Keratinocyte (primary cell): ENCODE results near the gene GTF3C4. TPM values are rescaled to one million over a fixed set of nuclear protein-coding genes. Genes with fewer than 3 reads are reported as not detected.

Experiments
- DNase-seq: peaks from one replicate; pipeline ENCODE4 v3.0.0-alpha.2; 2011; ENCODE audit warnings: low read depth, missing footprints, low spot score
- FAIRE-seq: peaks from 2 replicates; lab custom pipeline; 2011; peaks lifted over from hg19 to GRCh38; lab: Jason Lieb, UNC
- H2AFZ ChIP-seq: 2 replicates; pipeline ENCODE4 v1.6.0; 2012; ENCODE audit warnings: low read length, control low read depth, inconsistent platforms; ENCODE audit not compliant: control insufficient read depth
- H3K27ac ChIP-seq: 2 replicates; pipeline ENCODE4 v1.5.1; 2011; ENCODE audit warnings: low read length; ENCODE audit not compliant: control insufficient read depth, insufficient read depth
- H3K27me3 ChIP-seq: 3 replicates; pipeline ENCODE4 v1.6.0; 2011; ENCODE audit warnings: low read length; ENCODE audit not compliant: control insufficient read depth, insufficient read depth; ENCODE audit errors: extremely low read depth
- H3K36me3 ChIP-seq, 2 experiments: 2 replicates in 1 of 2; 3 replicates in 1 of 2; pipeline ENCODE4 v1.5.1; 2011; ENCODE audit warnings: low read length in 2 of 2, mild to moderate bottlenecking in 1 of 2; ENCODE audit not compliant: control insufficient read depth in 2 of 2, insufficient read depth in 2 of 2; ENCODE audit errors: extremely low read depth in 1 of 2
- H3K4me1 ChIP-seq: 3 replicates; pipeline ENCODE4 v1.5.1; 2011; ENCODE audit warnings: low read length; ENCODE audit not compliant: control insufficient read depth, insufficient read depth; ENCODE audit errors: extremely low read depth
- H3K4me2 ChIP-seq: 3 replicates; pipeline ENCODE4 v1.6.0; 2011; ENCODE audit warnings: low read depth, low read length; ENCODE audit not compliant: control insufficient read depth, insufficient read depth; ENCODE audit errors: extremely low read depth
- H3K4me3 ChIP-seq, 3 experiments: fragments of 200-600 bp in 1 of 3; sonication (generic) in 1 of 3; 2 replicates in 2 of 3; 3 replicates in 1 of 3; pipeline ENCODE4 v1.5.1; 2011 to 2016; ENCODE audit warnings: low read length in 3 of 3, mild to moderate bottlenecking in 3 of 3, control low read depth in 2 of 3, inconsistent platforms in 1 of 3, low read depth in 1 of 3, mixed read lengths in 1 of 3, mixed run types in 1 of 3, moderate library complexity in 1 of 3; ENCODE audit not compliant: control insufficient read depth in 2 of 3, insufficient read depth in 2 of 3; ENCODE audit errors: extremely low read depth in 1 of 3
- H3K79me2 ChIP-seq: 2 replicates; pipeline ENCODE4 v1.6.0; 2012; ENCODE audit warnings: low read length; ENCODE audit not compliant: control insufficient read depth, insufficient read depth
- H3K9ac ChIP-seq: 3 replicates; pipeline ENCODE4 v1.6.0; 2011; ENCODE audit warnings: low read length; ENCODE audit not compliant: control insufficient read depth, insufficient read depth; ENCODE audit errors: extremely low read depth
- H3K9me1 ChIP-seq: 3 replicates; pipeline ENCODE4 v1.6.0; 2011; ENCODE audit warnings: low read length; ENCODE audit not compliant: control insufficient read depth, insufficient read depth; ENCODE audit errors: extremely low read depth
- H3K9me3 ChIP-seq: 2 replicates; pipeline ENCODE4 v1.5.1; 2012; ENCODE audit warnings: low read depth, low read length; ENCODE audit not compliant: control insufficient read depth
- H4K20me1 ChIP-seq: 3 replicates; pipeline ENCODE4 v1.6.0; 2011; ENCODE audit warnings: low read length; ENCODE audit not compliant: control insufficient read depth, insufficient read depth; ENCODE audit errors: extremely low read depth
- EZH2 ChIP-seq: IDR thresholded peaks from one replicate; pipeline ENCODE4 v1.6.1; 2012; ENCODE audit warnings: inconsistent platforms, mild to moderate bottlenecking, low read length, moderate library complexity
- dilution Hi-C: fragments of 300-500 bp; cut with MboI; formaldehyde crosslinking; loops from one replicate; pipeline ENCODE4 v1.7.0; 2020; ENCODE audit warnings: low sequenced_read_pairs; ENCODE audit not compliant: extremely low pct_ligation_motif_present
- polyA plus RNA-seq, 5 experiments: library from polyadenylated mRNA; depleted of rRNA in 3 of 5; stranded (reverse) in 3 of 5; stranded (forward) in 1 of 5; unstranded in 1 of 5; fragments of >200 nt; gene quantifications; 1 replicate in 1 of 5; 2 replicates in 3 of 5; 3 replicates in 1 of 5; pipeline versions ENCODE4 v1.2.1 to v1.2.3, GENCODE V29; 2011 to 2012; ENCODE audit warnings: missing spikeins in 2 of 5, low read depth in 1 of 5, low replicate concordance in 1 of 5
- TF ChIP-seq, protein P1 (sequence below), 3 experiments: IDR thresholded peaks in 1 of 3; conservative IDR thresholded peaks in 1 of 3; optimal IDR thresholded peaks in 1 of 3; 2 replicates in 2 of 3; 3 replicates in 1 of 3; pipeline versions ENCODE3 to v1.5.1; 2011; ENCODE audit warnings: low read length in 3 of 3, mild to moderate bottlenecking in 3 of 3, moderate library complexity in 2 of 3, control low read depth in 1 of 3, inconsistent platforms in 1 of 3; ENCODE audit not compliant: insufficient read depth in 2 of 3; ENCODE audit errors: extremely low read depth in 1 of 3

Gene GTF3C4
- polyA plus RNA-seq, 1 donor (not counting 4 experiments of a cell fraction or from before 2014, with no cell fraction given) = 7.7 TPM

DNA sequence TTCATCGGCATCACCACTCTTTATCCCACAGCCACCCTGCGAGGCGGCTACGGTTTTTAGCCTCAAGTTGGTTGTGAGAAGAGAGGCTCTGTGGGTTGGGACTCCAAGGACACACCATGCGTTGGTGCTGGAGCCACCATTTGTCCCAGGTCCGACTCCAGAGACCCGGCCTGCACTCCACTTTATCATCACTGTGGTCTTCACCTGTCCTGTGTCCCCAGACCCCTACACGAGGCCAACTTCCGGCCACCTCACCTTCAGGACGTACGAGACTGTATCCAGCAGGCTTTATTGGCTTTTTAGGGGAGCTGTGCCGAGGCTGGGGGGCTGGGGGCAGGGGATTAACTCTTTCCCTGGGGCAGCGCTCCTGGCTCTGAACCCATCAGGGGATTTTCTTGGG lies 55.0 kb downstream of the GTF3C4 start:
- Histone ChIP-seq H3K36me3 (no peaks in the 10 kb centered on the region), H3K9me3 (no peaks in the 10 kb centered on the region), H3K4me1 (peaks cover 9% of the 10 kb centered on the region), H3K27ac (no peak overlapping the region), H3K9ac (no peak overlapping the region), H3K9me1 (no peaks in the 10 kb centered on the region), H3K79me2 (no peaks in the 10 kb centered on the region), H3K4me2 (no peak overlapping the region), H3K27me3 (peaks cover 22% of the 10 kb centered on the region), H4K20me1 (no peaks in the 10 kb centered on the region), H2AFZ (no peak overlapping the region), H3K4me3 (no peak overlapping the region)
- dilution Hi-C loops = no loop called here
- FAIRE-seq = no peak
- DNase-seq = no peak
- TF ChIP-seq EZH2 = no peak
- TF ChIP-seq, protein P1, sequence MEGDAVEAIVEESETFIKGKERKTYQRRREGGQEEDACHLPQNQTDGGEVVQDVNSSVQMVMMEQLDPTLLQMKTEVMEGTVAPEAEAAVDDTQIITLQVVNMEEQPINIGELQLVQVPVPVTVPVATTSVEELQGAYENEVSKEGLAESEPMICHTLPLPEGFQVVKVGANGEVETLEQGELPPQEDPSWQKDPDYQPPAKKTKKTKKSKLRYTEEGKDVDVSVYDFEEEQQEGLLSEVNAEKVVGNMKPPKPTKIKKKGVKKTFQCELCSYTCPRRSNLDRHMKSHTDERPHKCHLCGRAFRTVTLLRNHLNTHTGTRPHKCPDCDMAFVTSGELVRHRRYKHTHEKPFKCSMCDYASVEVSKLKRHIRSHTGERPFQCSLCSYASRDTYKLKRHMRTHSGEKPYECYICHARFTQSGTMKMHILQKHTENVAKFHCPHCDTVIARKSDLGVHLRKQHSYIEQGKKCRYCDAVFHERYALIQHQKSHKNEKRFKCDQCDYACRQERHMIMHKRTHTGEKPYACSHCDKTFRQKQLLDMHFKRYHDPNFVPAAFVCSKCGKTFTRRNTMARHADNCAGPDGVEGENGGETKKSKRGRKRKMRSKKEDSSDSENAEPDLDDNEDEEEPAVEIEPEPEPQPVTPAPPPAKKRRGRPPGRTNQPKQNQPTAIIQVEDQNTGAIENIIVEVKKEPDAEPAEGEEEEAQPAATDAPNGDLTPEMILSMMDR (optimal IDR thresholded peaks at IDR 0.05 in 1 of 3, IDR thresholded peaks at IDR 0.05 in 1 of 3, conservative IDR thresholded peaks at IDR 0.05 in 1 of 3; ENCODE audit: extremely low read depth in 1 of 3, insufficient read depth in 2 of 3, low read length in 3 of 3) = no peak

GRCh38 chr9:132726576-132727130 lies 56.4 kb downstream of the GTF3C4 start:
- Histone ChIP-seq H4K20me1 (no peaks in the 10 kb centered on the region), H3K27ac (no peak overlapping the region), H3K9me1 (no peaks in the 10 kb centered on the region), H3K9ac (no peak overlapping the region), H3K4me1 (peaks cover 21% of the 10 kb centered on the region), H2AFZ (no peak overlapping the region), H3K27me3 (peaks cover 32% of the 10 kb centered on the region), H3K36me3 (no peaks in the 10 kb centered on the region), H3K9me3 (no peaks in the 10 kb centered on the region), H3K4me2 (no peak overlapping the region), H3K4me3 (no peak overlapping the region), H3K79me2 (no peaks in the 10 kb centered on the region)
- DNase-seq = no peak
- TF ChIP-seq, protein P1 (optimal IDR thresholded peaks at IDR 0.05 in 1 of 3, IDR thresholded peaks at IDR 0.05 in 1 of 3, conservative IDR thresholded peaks at IDR 0.05 in 1 of 3; ENCODE audit: extremely low read depth in 1 of 3, insufficient read depth in 2 of 3, low read length in 3 of 3) = no peak
- no peak for TF ChIP-seq EZH2
- FAIRE-seq = no peak
- dilution Hi-C loops = no loop called here
